Measurements from ENCODE around the gene CXorf58. TPM values are rescaled to one million over a fixed set of nuclear protein-coding genes. Genes with fewer than 3 reads are reported as not detected.

CXorf58 gene
- polyA plus RNA-seq, 1 of the 3 experiments (the other 2 are of a cell fraction) = not detected

DNA sequence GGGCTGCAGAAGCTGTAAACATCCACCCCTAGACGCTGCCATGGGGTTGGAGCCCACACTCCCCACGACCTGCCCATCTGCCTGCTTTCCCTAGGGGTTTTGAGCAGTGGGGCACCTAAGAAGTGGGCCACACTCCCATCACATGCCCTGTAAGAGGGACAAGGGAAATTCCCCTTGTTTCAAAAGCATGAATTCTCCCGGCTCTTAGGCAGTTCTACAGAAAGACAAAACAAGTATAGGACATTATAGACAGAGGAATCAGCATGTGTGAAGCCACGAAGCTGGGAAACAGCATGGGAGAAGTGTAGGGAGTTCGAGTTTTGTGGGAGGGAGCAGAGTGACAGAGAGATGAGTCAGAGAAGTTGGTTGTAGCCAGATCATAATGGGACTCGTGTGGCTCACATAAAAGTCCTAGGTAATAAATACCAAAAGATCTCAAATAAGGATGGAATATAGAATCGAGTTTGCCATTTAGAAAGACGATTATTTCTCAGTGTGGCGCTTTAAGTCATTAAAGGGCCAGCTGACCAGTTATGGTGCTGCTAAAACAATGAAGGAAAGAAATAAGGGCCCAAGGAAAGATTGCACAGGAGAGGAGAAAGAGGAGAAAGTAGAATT lies 24.0 kb upstream of the CXorf58 start:
- POLR2A ChIA-PET = no interaction called here
- H3K9me2 ChIP-seq = no peaks in the 10 kb centered on the region
- no peak for DNase-seq

DNA sequence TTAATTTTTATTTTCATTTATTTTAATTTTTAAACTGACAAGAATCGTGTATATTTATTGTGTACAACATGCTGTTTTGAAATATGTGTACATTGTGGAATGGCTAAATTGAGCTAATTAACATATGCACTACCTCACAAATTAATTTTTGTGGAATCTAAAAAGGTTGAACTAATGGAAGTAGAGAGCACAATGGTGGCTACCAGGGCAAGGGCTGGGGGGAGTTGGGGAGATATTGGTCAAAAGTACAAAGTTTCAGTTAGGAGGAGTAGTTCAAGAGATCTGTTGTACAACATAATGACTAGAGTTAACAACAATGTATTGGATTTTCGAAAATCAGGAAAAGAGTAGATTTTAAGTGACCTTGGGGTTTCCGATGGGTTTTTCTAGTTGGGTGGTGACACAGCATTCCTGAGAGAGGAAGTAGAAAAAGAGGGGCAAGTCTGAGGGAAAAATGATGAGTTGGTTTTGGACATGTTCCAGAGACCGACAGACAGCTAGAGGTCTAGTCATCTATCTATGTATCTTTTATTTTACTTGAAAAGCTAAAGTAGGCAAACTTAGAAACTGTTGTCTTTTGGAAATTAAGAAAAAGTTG lies 23.3 kb upstream of the CXorf58 start:
- ChIA-PET CTCF (no interaction called here), POLR2A (no interaction called here)
- Histone ChIP-seq H3K27me3 (ENCODE audit: insufficient read depth) (peaks cover 5% of the 10 kb centered on the region; the same call in 1 of the 2 replicates), H3K79me2 (ENCODE audit: insufficient read depth) (no peaks in the 10 kb centered on the region; the same call in 1 of the 2 replicates), H3K4me1 (ENCODE audit: control insufficient read depth in 1 of 2, insufficient read depth in 2 of 2, low read depth in 1 of 2, low read length in 1 of 2) (peaks cover 0 to 23% of the 10 kb centered on the region in 2 experiments; a peak in 1 of 4 replicates), H4K20me1 (ENCODE audit: insufficient read depth) (no peaks in the 10 kb centered on the region), H3K9ac (peak overlapping the region; percentile 57; the same call in 1 of the 2 replicates), H2AFZ (ENCODE audit: low read depth) (peak overlapping the region; percentile 38; the same call in 1 of the 2 replicates), H3K36me3 (replicated peaks in 1 of 2; ENCODE audit: control insufficient read depth in 1 of 2, insufficient read depth in 2 of 2, low read length in 1 of 2) (no peaks in the 10 kb centered on the region), H3K27ac (ENCODE audit: low read depth in 2 of 2, low read length in 1 of 2) (peak overlapping the region; percentile 5 to 94; a peak in 3 of 4 replicates), H3K9me2 (no peaks in the 10 kb centered on the region), H3F3A (replicated peaks; ENCODE audit: insufficient read depth) (peaks cover 6% of the 10 kb centered on the region), H3K4me2 (peak overlapping the region; percentile 66), H3K9me3 (no peaks in the 10 kb centered on the region), H3K4me3 (ENCODE audit: low read depth in 2 of 2, low read length in 1 of 2) (no peak overlapping the region)
- no peak for DNase-seq
- WGBS (ENCODE audit: low lambda C conversion rate) = 15% methylated on average over 4 of the region's 4 CpGs
- TF ChIP-seq GABPA (IDR thresholded peaks at IDR 0.05; ENCODE audit: low read depth) = no peak
- TF ChIP-seq, protein P1, sequence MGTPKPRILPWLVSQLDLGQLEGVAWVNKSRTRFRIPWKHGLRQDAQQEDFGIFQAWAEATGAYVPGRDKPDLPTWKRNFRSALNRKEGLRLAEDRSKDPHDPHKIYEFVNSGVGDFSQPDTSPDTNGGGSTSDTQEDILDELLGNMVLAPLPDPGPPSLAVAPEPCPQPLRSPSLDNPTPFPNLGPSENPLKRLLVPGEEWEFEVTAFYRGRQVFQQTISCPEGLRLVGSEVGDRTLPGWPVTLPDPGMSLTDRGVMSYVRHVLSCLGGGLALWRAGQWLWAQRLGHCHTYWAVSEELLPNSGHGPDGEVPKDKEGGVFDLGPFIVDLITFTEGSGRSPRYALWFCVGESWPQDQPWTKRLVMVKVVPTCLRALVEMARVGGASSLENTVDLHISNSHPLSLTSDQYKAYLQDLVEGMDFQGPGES (IDR thresholded peaks at IDR 0.05; ENCODE audit: low read depth, low read length) = no peak
- TF ChIP-seq, protein P2, sequence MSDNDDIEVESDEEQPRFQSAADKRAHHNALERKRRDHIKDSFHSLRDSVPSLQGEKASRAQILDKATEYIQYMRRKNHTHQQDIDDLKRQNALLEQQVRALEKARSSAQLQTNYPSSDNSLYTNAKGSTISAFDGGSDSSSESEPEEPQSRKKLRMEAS (IDR thresholded peaks at IDR 0.05; ENCODE audit: low read depth) = no peak
- TF ChIP-seq RXRA (IDR thresholded peaks at IDR 0.05; ENCODE audit: borderline replicate concordance, low read depth) = no peak
- TF ChIP-seq FOXM1 (IDR thresholded peaks at IDR 0.05; ENCODE audit: low read depth) = no peak
- no peak for TF ChIP-seq EZH2phosphoT487 (IDR thresholded peaks at IDR 0.05; ENCODE audit: borderline replicate concordance, low read depth)
- no peak for TF ChIP-seq TAF1 (IDR thresholded peaks at IDR 0.05; ENCODE audit: borderline replicate concordance, low read depth, low read length)
- TF ChIP-seq CHD2 (IDR thresholded peaks at IDR 0.05; ENCODE audit: low read length, partially characterized antibody) = no peak
- TF ChIP-seq SIN3A (IDR thresholded peaks at IDR 0.05; ENCODE audit: borderline replicate concordance, low read depth, low read length) = no peak
- TF ChIP-seq, protein P3, sequence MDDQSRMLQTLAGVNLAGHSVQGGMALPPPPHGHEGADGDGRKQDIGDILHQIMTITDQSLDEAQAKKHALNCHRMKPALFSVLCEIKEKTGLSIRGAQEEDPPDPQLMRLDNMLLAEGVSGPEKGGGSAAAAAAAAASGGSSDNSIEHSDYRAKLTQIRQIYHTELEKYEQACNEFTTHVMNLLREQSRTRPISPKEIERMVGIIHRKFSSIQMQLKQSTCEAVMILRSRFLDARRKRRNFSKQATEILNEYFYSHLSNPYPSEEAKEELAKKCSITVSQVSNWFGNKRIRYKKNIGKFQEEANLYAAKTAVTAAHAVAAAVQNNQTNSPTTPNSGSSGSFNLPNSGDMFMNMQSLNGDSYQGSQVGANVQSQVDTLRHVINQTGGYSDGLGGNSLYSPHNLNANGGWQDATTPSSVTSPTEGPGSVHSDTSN (IDR thresholded peaks at IDR 0.05) = peak; percentile 69

More for the DNA sequence above, 24.0 kb upstream of the CXorf58 start:
- Histone ChIP-seq H3K4me2 (peak overlapping the region; percentile 66), H3K27ac (ENCODE audit: low read depth in 2 of 2, low read length in 1 of 2) (peak overlapping the region in 1 of 2 experiments; percentile 94; a peak in 3 of 4 replicates), H3K36me3 (replicated peaks in 1 of 2; ENCODE audit: control insufficient read depth in 1 of 2, insufficient read depth in 2 of 2, low read length in 1 of 2) (no peaks in the 10 kb centered on the region), H3K9me3 (no peaks in the 10 kb centered on the region), H2AFZ (ENCODE audit: low read depth) (no peak overlapping the region), H3K4me1 (ENCODE audit: control insufficient read depth in 1 of 2, insufficient read depth in 2 of 2, low read depth in 1 of 2, low read length in 1 of 2) (peaks cover 0 to 23% of the 10 kb centered on the region in 2 experiments; a peak in 1 of 4 replicates), H3K4me3 (ENCODE audit: low read depth in 2 of 2, low read length in 1 of 2) (no peak overlapping the region), H4K20me1 (ENCODE audit: insufficient read depth) (no peaks in the 10 kb centered on the region), H3K27me3 (ENCODE audit: insufficient read depth) (peaks cover 5% of the 10 kb centered on the region; the same call in 1 of the 2 replicates), H3F3A (replicated peaks; ENCODE audit: insufficient read depth) (peaks cover 6% of the 10 kb centered on the region), H3K9ac (peak overlapping the region; percentile 57; the same call in 1 of the 2 replicates), H3K79me2 (ENCODE audit: insufficient read depth) (no peaks in the 10 kb centered on the region; the same call in 1 of the 2 replicates)
- WGBS (ENCODE audit: low lambda C conversion rate) = 11% methylated on average over 9 of the region's 9 CpGs
- CTCF ChIA-PET = no interaction called here
- TF ChIP-seq NRF1 (IDR thresholded peaks at IDR 0.05; ENCODE audit: low read depth, low read length) (no peak), JUND (IDR thresholded peaks at IDR 0.05) (peak; percentile 53; the same call in 1 of the 2 replicates), SIN3A (IDR thresholded peaks at IDR 0.05; ENCODE audit: borderline replicate concordance, low read depth, low read length) (0 out of 2 replicates have a peak, but pooled peaks have one; percentile 24), EZH2phosphoT487 (IDR thresholded peaks at IDR 0.05; ENCODE audit: borderline replicate concordance, low read depth) (no peak), FOSL2 (IDR thresholded peaks at IDR 0.05; ENCODE audit: borderline replicate concordance, low read depth) (peak; percentile 78), ELF1 (IDR thresholded peaks at IDR 0.05) (no peak), EP300 (IDR thresholded peaks at IDR 0.05; ENCODE audit: borderline replicate concordance in 1 of 2, low read depth in 1 of 2, low read length in 1 of 2) (no peak; a peak in 1 of 4 replicates), YY1 (IDR thresholded peaks at IDR 0.05; ENCODE audit: low read depth) (no peak), GABPA (IDR thresholded peaks at IDR 0.05; ENCODE audit: low read depth) (no peak), MXI1 (IDR thresholded peaks at IDR 0.05; ENCODE audit: low read depth, low read length) (no peak), TCF12 (IDR thresholded peaks at IDR 0.05) (no peak), TAF1 (IDR thresholded peaks at IDR 0.05; ENCODE audit: borderline replicate concordance, low read depth, low read length) (0 out of 2 replicates have a peak, but pooled peaks have one; percentile 15)
- TF ChIP-seq, protein P2 (IDR thresholded peaks at IDR 0.05; ENCODE audit: low read depth) = peak; percentile 92
- TF ChIP-seq, protein P4, sequence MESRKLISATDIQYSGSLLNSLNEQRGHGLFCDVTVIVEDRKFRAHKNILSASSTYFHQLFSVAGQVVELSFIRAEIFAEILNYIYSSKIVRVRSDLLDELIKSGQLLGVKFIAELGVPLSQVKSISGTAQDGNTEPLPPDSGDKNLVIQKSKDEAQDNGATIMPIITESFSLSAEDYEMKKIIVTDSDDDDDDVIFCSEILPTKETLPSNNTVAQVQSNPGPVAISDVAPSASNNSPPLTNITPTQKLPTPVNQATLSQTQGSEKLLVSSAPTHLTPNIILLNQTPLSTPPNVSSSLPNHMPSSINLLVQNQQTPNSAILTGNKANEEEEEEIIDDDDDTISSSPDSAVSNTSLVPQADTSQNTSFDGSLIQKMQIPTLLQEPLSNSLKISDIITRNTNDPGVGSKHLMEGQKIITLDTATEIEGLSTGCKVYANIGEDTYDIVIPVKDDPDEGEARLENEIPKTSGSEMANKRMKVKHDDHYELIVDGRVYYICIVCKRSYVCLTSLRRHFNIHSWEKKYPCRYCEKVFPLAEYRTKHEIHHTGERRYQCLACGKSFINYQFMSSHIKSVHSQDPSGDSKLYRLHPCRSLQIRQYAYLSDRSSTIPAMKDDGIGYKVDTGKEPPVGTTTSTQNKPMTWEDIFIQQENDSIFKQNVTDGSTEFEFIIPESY (IDR thresholded peaks at IDR 0.05; ENCODE audit: borderline replicate concordance, low read depth) = no peak
- TF ChIP-seq, protein P3 (IDR thresholded peaks at IDR 0.05) = peak; percentile 33
